ENCODE results near the gene RIN3. TPM values are rescaled to one million over a fixed set of nuclear protein-coding genes. Genes with fewer than 3 reads are reported as not detected.

Gene RIN3
- total RNA-seq, 1 donor from 2014 or later: 6.9 TPM

- Mint-ChIP-seq H3K27ac (peak overlapping the region; percentile 63), H3K9me3 (ENCODE audit: low read depth) (peaks cover 4% of the 10 kb centered on the region), H3K4me3 (ENCODE audit: low read depth) (no peak overlapping the region), H3K36me3 (ENCODE audit: insufficient read depth) (peaks cover 17% of the 10 kb centered on the region), H3K27me3 (no peaks in the 10 kb centered on the region), H3K4me1 (ENCODE audit: low read depth) (peaks cover 20% of the 10 kb centered on the region)
- no peak for DNase-seq (ENCODE audit: low spot score, unreplicated experiment)
- TF ChIP-seq CTCF (IDR thresholded peaks at IDR 0.05; ENCODE audit: unreplicated experiment): no peak
Observed at GRCh38 chr14:92719421-92719820, 205.8 kb downstream of the RIN3 start.

DNA sequence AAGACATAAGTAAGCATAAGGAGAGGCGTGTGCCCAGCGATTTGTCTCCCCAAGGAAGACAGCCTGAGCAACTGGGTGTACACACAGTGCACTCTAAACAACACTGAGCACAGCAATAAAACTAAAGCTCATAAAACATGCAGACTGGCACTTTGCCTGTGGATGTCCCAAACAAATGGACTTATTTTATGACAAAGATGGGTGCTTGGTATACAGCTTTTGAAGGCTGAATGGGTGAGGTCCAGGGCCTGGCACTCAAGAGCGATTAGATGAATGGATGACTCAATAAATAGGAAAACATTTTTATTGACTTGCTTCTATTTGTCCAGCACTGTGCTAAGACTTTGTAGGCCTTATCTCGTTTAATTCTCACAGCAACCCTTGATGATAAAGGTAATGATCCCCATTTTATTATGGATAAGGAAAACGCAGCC, 206.3 kb downstream of the RIN3 start:
- peaks cover 19% of the 10 kb centered on the region for H3K36me3 Mint-ChIP-seq (ENCODE audit: insufficient read depth)
- no peak overlapping the region for H3K4me3 Mint-ChIP-seq (ENCODE audit: low read depth)
- DNase-seq (ENCODE audit: low spot score, unreplicated experiment): no peak
- peaks cover 4% of the 10 kb centered on the region for H3K9me3 Mint-ChIP-seq (ENCODE audit: low read depth)
- peak overlapping the region; percentile 63 for H3K27ac Mint-ChIP-seq
- no peak for TF ChIP-seq CTCF (IDR thresholded peaks at IDR 0.05; ENCODE audit: unreplicated experiment)
- no peaks in the 10 kb centered on the region for H3K27me3 Mint-ChIP-seq
- H3K4me1 Mint-ChIP-seq (ENCODE audit: low read depth): peaks cover 25% of the 10 kb centered on the region

- no peak overlapping the region for H3K4me3 Mint-ChIP-seq (ENCODE audit: low read depth)
- peaks cover 10% of the 10 kb centered on the region for H3K9me3 Mint-ChIP-seq (ENCODE audit: low read depth)
- no peak for TF ChIP-seq CTCF (IDR thresholded peaks at IDR 0.05; ENCODE audit: unreplicated experiment)
- peaks cover 26% of the 10 kb centered on the region for H3K4me1 Mint-ChIP-seq (ENCODE audit: low read depth)
- peaks cover 27% of the 10 kb centered on the region for H3K36me3 Mint-ChIP-seq (ENCODE audit: insufficient read depth)
- no peak overlapping the region for H3K27ac Mint-ChIP-seq
- no peaks in the 10 kb centered on the region for H3K27me3 Mint-ChIP-seq
- no peak for DNase-seq (ENCODE audit: low spot score, unreplicated experiment)
Observed at GRCh38 chr14:92724516-92725340, 211.1 kb downstream of the RIN3 start.

DNA sequence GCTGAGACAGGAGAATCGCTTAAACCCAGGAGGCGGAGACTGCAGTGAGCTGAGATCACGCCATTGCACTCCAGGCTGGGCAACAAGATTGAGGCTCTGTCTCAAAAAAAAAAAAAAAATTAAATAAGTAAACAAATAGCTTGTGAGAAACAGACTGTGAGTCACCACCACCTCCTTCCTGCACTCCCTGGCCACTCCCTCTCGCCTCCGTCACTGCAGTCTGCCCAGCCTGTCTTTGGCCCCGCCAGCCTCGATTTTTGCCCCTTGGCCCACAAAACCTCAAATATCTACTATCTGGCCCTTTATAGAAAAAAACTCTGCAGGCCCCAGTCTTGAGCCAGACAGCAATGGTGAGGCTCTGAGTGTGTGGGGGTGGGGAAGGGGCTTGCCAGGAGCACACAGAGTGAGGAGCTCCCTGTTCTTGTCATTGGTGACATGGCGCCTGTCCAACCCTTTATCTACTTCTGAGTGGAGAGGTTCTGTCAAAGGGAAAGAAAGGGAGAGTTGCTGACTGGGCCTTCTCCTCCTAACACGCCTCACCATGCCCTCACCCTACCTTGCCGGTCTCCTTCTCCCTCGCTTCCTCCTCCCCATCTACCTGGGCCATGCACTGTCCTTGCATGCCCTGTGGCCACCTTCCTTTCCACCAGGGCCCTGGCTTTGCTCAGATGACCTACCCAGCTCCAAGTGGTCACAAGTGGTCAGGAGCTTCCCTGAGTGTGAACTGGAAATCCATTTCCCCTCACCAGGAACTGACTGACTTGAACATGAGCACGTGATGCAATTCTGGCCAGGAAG, 212.8 kb downstream of the RIN3 start:
- H3K4me1 Mint-ChIP-seq (ENCODE audit: low read depth): peaks cover 22% of the 10 kb centered on the region
- peaks cover 10% of the 10 kb centered on the region for H3K9me3 Mint-ChIP-seq (ENCODE audit: low read depth)
- no peaks in the 10 kb centered on the region for H3K27me3 Mint-ChIP-seq
- no peak for DNase-seq (ENCODE audit: low spot score, unreplicated experiment)
- TF ChIP-seq CTCF (IDR thresholded peaks at IDR 0.05; ENCODE audit: unreplicated experiment): no peak
- peak overlapping the region; percentile 33 for H3K27ac Mint-ChIP-seq
- peaks cover 33% of the 10 kb centered on the region for H3K36me3 Mint-ChIP-seq (ENCODE audit: insufficient read depth)
- no peak overlapping the region for H3K4me3 Mint-ChIP-seq (ENCODE audit: low read depth)

DNA sequence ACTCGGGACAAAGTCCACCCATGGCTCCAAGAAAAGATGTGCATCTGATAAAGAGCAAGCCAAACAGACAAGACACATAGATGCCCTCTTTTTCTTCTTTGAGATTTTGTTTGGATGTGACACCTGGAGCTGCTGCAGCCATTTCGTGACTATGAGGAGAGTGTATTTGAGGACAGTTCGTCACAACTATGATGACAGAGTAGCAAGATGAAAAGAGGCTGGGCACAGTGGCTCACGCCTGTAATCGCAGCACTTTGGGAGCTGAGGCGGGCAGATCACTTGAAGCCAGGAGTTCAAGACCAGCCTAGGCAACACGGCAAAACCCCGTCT, 213.3 kb downstream of the RIN3 start:
- peaks cover 20% of the 10 kb centered on the region for H3K4me1 Mint-ChIP-seq (ENCODE audit: low read depth)
- H3K4me3 Mint-ChIP-seq (ENCODE audit: low read depth): no peak overlapping the region
- H3K27me3 Mint-ChIP-seq: no peaks in the 10 kb centered on the region
- H3K36me3 Mint-ChIP-seq (ENCODE audit: insufficient read depth): peaks cover 36% of the 10 kb centered on the region
- H3K9me3 Mint-ChIP-seq (ENCODE audit: low read depth): peaks cover 10% of the 10 kb centered on the region
- no peak for DNase-seq (ENCODE audit: low spot score, unreplicated experiment)
- no peak overlapping the region for H3K27ac Mint-ChIP-seq
- TF ChIP-seq CTCF (IDR thresholded peaks at IDR 0.05; ENCODE audit: unreplicated experiment): no peak

Data from progenitor cell of endocrine pancreas (in vitro differentiated cells).